ENCODE data around the gene NOTUM.
"Not testable (repeated sequence)": the region's sequence is repeated elsewhere in the genome, so short reads cannot be mapped to it uniquely, and the experiment has no call there.

The NOTUM gene

GRCh38 chr17:81996232-81996756, 35.3 kb upstream of the NOTUM start:
- DNase-seq = no peak

DNA sequence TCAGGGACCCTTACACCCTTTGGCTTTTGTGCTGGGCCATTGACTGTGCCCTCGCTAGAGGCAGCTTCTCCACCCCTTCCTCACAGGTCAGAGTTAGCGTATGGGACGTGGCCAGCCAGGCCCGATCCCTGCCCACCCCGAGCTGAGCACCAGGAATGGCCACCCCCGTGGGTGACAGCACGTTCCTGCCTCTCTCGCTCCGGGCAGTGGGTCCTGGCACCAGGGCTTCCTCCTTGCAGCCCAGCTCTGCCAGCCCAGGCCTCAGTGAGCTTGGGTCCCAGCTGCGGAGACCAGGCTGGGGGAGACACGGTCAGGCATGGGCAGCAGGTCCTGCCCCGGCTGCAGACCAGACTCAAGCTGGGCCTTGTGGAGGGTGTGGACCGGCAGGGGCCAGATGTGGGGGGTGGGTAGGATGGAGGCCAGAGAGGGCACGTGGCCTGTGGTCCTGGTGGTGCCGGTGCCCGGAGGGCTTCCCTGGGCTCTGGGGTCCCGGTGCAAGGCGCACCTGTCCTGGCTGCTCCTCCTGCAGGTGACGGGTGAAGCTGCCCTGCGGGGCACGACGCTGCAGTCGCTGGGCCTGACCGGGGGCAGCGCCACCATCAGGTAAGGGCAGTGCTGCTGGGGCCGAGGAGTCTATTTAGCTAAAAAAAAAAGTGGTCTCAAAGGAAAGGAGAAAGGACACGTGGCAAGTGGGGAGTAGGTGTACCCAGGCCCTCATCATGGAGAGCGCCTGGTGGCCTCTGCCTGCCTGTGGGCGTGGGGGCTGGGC, 34.7 kb upstream of the NOTUM start:
- DNase-seq = no peak

- no peak for DNase-seq
Measured at GRCh38 chr17:81994593-81995462, 33.8 kb upstream of the NOTUM start.

- DNase-seq = no peak
Measured at GRCh38 chr17:81993729-81994592, 33.0 kb upstream of the NOTUM start.

GRCh38 chr17:81992306-81993102, 31.5 kb upstream of the NOTUM start:
- DNase-seq = no peak

DNA sequence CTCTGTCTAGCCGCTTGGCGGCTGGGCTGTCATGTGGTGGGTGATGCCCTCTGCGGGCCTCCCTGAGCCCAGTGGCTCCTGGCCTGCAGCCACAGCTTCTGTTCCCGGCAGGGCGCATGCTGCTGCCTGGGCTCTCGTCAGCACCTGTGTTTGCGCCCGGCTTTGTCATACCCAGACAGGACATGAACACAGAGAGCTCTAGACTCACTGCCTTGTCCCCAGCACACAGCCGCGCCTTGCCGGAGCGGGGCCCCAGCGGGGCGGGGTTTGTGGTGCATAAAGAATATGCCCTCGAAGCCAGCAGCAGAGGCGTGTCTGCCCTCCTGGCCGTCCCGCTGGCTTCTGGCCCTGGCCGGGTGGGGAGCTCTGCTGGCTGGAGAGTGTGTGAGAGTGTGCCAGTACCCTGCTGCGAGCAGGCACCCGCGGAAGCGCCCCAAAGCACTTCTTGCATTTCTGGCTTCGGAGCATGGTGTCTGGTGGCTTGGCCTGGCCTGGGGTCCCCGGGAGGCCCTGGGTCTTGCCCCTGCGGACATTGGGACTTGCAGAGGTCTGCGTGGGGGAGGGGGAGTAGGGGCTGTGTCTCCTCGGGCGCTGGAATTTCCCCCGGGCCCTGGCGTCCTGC, 30.8 kb upstream of the NOTUM start:
- DNase-seq = no peak

DNA sequence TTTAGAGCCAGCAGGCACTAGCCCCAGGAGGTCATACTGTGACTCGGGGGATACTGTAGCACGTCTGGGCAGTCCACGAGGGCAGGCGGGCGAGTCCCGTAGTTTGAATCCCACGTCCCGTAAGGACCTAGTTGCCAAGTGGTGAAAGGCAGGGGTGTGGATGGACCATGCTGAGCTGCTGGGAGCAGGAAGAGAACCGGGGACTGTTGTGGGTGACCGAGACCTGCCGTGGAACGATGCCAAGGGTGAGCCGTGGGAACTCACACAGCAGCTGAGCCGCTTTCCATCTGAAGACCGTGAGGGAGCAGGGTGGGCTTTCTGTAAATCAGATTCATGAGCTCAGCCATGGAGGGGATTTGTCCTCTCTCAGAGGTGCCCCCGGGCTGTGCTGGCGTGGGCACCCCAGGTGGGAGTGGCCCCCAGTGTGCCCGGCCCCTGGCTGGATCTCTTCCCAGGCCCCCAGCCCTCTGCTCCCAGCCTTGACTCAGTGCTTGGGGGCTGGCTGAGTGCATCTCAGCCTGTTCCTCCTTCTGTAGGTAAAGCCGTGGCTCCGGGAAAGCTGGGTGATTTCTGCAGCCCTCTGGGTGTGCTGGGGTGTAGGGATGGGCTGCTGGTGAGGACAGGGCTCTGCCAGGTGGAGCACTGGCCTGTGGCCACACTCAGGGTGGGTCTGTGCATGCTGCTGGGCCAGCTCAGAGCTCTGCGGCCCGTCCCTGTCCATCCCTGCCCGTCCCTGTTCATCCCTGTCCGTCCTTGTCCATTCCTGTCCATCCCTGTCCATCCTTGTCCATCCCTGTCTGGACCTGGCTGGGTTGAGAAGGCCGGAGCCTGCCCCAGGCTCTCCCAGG, 30.1 kb upstream of the NOTUM start:
- no peak for DNase-seq

- DNase-seq = no peak
Measured at GRCh38 chr17:81987161-81987770, 26.3 kb upstream of the NOTUM start.

GRCh38 chr17:81986606-81987005, 25.6 kb upstream of the NOTUM start:
- DNase-seq = no peak

- DNase-seq = no peak
Measured at GRCh38 chr17:81984773-81985410, 23.9 kb upstream of the NOTUM start.

DNA sequence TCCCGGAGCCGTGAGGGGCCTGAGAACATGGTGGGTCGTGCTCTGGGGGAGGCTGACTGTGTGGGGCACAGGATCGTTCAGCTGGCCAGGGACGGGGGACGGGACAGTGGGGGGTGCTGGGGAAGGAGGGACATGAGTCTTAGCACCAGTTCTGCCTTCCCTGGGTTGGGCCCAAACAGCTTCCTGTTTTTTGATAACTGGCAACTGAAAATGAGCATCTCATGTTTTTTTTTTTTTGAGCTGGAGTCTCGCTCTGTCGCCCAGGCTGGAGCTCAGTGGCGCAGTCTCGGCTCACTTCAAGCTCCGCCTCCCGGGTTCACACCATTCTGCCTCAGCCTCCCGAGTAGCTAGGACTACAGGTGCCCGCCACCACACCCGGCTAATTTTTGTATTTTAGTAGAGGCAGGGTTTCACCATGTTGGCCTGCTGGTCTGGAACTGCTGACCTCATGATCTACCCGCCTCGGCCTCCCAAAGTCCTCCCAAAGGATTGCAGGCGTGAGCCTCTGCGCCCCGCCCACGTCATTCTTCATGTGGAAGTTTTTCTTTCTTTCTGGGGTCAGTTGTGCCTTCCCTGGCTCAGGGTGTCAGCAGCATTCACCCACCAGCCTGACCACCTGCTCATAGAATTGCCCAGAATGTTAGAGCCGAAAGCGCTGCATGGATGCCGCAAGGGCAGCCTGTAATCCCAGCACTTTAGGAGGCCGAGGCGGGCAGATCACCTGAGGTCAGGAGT, 22.8 kb upstream of the NOTUM start:
- no peak for DNase-seq

- no peak for DNase-seq
Measured at GRCh38 chr17:81983011-81983638, 22.1 kb upstream of the NOTUM start.

DNA sequence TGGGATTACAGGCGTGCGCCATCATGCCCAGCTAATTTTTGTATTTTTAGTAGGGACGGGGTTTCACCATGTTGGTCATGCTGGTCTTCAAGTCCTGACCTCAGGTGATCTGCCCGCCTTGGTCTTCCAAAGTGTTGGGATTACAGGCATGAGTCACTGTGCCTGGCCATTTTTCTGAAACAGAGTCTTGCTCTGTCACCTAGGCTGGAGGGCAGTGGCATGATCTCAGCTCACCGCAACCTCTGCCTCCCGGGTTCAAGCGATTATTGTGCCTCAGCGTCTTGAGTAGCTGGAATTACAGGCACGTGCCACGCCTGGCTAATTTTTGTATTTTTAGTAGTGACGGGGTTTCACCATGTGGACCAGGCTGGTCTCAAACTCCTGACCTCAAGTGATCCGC, 20.5 kb upstream of the NOTUM start:
- DNase-seq = not testable (repeated sequence)

- no peak for DNase-seq
Measured at GRCh38 chr17:81980707-81981343, 19.8 kb upstream of the NOTUM start.

DNA sequence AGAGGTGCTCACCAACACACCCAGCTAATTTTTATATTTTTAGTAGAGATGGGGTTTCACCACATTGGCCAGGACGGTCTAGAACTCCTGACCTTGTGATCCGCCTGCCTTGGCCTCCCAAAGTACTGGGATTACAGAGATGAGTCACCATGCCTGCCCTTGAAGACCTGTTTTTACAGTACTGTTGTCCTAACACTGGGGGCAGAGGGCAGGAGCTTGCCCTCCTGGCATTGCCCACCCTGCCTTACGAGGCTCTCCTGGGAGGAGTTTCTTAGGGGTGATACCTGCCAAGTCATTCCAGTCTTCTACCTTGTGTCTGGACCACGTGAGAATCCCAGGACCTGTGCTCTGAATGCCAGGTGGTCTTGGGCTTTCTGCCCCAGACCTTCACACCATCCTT, 19.1 kb upstream of the NOTUM start:
- no peak for DNase-seq

- DNase-seq = no peak
Measured at GRCh38 chr17:81978524-81979298, 17.7 kb upstream of the NOTUM start.

DNA sequence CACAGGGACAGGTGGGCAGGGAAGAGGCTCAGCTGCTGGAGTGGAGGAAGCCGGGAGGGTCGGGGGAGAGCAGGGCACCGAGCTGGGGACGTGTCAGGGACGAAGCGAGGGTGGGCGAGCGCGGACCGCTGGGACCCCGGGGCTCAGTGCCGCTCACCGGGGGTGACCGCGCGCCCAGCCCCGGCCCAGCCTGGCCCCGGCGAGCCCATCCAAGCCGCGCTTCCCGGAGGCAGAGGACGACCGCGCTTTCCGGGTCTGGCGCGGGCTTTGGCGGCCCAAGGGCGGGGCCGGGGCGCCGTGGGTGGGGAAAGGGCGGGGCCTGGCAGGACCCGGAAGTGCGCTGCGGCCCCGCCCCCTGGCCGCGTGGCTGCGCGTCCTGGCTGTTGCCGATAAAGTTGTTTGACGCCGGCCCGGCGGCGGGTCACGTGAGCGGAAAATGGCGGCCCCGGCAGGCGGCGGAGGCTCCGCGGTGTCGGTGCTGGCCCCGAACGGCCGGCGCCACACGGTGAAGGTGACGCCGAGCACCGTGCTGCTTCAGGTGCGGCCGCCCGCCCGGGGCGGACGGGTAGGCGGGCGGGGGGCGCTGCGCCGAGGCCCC, 16.3 kb upstream of the NOTUM start, which contains the start of gene ASPSCR1:
ASPSCR1 (plus strand) TSS at position 419 of the 598 bp plus-strand sequence; CDS start at position 437, 18 bp downstream.
- peak; percentile 88 to 93 for DNase-seq
